GM23248 (cell line): ENCODE results near the gene OR14J1.

Experiments used
- EZH2 ChIP-seq: fragments of 200-600 bp; sonication (generic); IDR thresholded peaks from 2 replicates; pipeline ENCODE4 v1.6.1; 2018; ENCODE audit warnings: antibody characterized with exemption, mild to moderate bottlenecking; ENCODE audit not compliant: insufficient read depth, poor library complexity, severe bottlenecking
- EZH2phosphoT487 ChIP-seq: fragments of 200-600 bp; sonication (generic); IDR thresholded peaks from 2 replicates; pipeline ENCODE4 v1.6.1; 2018; ENCODE audit warnings: antibody characterized with exemption, moderate library complexity, mild to moderate bottlenecking, low read depth; ENCODE audit not compliant: insufficient read depth

DNA sequence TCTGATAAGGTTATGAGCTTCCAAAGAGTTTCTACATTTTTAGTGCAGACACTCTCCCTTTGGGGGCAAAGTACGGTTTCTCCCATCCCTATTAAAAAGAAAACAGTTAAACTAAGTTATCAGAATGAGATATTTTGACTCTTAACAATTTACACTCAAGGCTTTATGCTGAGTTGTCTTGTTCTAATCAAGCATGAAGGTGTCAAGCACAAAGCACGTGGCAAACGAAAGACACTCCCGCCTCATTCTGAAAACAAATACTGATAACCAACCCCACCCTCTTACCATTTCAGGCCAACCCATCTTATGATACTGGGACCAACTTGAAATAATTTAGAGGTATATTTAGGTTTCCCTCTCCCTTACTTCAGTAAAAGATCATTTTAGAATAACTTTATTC lies 24.3 kb downstream of the OR14J1 start:
- no peak for TF ChIP-seq EZH2
- TF ChIP-seq EZH2phosphoT487 = no peak
